Vagina (tissue), 2 donors: Measurements from ENCODE around the gene TTC23.

Source experiments
- CTCF ChIP-seq, 3 experiments: fragments of 450-650 bp in 2 of 3; fragments of 200-600 bp in 1 of 3; sonication (generic) in 1 of 3; IDR thresholded peaks; one replicate each; pipeline ENCODE4 v1.5.1; 2017 to 2019; ENCODE audit warnings: antibody characterized with exemption in 3 of 3, mild to moderate bottlenecking in 2 of 3, moderate library complexity in 2 of 3
- POLR2A ChIP-seq, 2 donors: fragments of 450-650 bp; IDR thresholded peaks; one replicate each; pipeline ENCODE4 v1.6.1; 2017; ENCODE audit warnings: antibody characterized with exemption in 2 of 2, mild to moderate bottlenecking in 2 of 2, moderate library complexity in 2 of 2

DNA sequence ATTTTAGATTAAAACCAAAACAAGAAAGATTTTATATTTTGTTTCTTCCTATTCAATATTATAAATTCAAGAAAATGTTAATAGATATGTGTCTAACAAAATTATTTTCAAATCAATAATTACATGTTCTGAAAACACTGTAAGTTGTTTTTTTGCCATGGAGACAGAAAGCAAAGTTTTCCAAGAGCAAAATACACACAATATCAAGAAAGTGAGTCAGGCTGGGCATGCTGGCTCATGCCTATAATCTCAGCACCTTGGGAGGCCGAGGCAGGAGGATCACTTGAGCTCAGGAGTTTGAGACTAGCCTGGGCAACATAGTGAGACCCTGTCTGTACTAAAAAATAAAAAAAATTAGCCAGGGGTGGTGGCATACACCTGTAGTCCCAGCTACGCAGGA lies 71.7 kb downstream of the TTC23 start:
- no peak for TF ChIP-seq CTCF (IDR thresholded peaks at IDR 0.05)
- no peak for TF ChIP-seq POLR2A (IDR thresholded peaks at IDR 0.05)
